Measurements from ENCODE around the gene STARD13.

DNA sequence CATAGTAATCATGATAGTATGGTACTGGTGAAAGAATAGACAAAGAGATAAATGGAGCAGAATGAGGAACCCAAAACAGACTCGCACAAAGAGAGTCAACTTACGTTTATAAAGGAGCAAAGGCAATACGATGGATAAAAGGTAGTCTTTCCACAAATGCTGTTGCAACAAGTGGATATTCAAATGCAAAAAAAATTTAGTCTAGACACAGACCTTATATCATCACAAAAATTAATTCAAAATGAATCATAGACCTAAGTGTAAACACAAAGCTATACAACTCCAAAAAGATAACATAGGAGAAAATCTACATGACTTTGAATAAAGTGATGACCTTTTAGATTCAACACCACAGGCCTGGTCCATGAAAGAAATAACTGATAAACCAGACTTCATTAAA lies 137.7 kb downstream of the STARD13 start:
- TF ChIP-seq, protein P1, sequence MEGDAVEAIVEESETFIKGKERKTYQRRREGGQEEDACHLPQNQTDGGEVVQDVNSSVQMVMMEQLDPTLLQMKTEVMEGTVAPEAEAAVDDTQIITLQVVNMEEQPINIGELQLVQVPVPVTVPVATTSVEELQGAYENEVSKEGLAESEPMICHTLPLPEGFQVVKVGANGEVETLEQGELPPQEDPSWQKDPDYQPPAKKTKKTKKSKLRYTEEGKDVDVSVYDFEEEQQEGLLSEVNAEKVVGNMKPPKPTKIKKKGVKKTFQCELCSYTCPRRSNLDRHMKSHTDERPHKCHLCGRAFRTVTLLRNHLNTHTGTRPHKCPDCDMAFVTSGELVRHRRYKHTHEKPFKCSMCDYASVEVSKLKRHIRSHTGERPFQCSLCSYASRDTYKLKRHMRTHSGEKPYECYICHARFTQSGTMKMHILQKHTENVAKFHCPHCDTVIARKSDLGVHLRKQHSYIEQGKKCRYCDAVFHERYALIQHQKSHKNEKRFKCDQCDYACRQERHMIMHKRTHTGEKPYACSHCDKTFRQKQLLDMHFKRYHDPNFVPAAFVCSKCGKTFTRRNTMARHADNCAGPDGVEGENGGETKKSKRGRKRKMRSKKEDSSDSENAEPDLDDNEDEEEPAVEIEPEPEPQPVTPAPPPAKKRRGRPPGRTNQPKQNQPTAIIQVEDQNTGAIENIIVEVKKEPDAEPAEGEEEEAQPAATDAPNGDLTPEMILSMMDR (IDR thresholded peaks at IDR 0.05): no peak
- TF ChIP-seq POLR2A (IDR thresholded peaks at IDR 0.05) (no peak), EP300 (IDR thresholded peaks at IDR 0.05) (no peak)

Data from stomach (tissue), 4 donors.